ENCODE measurements around the gene PAGE2.

GRCh38 chrX:55057675-55058249 lies 31.1 kb upstream of the PAGE2 start:
- no peak for TF ChIP-seq EZH2phosphoT487 (IDR thresholded peaks at IDR 0.05; ENCODE audit: insufficient read depth, low read depth)
- TF ChIP-seq EZH2 (IDR thresholded peaks at IDR 0.05; ENCODE audit: insufficient read depth, poor library complexity, severe bottlenecking), result no peak
